HepG2 (cell line): ENCODE results near the gene NUP62. TPM values are rescaled to one million over a fixed set of nuclear protein-coding genes. Genes with fewer than 3 reads are reported as not detected.

Experiments used
- AGO1 ChIP-seq: fragments of 200-400 bp; formaldehyde crosslinking; IDR thresholded peaks from 2 replicates; pipeline ENCODE4 v1.6.1; 2017; ENCODE audit warnings: mild to moderate bottlenecking, low read depth, low read length, moderate library complexity; ENCODE audit not compliant: poor library complexity, severe bottlenecking
- AGO2 ChIP-seq: fragments of 200-400 bp; formaldehyde crosslinking; optimal IDR thresholded peaks from 2 replicates; pipeline ENCODE3; 2017; ENCODE audit warnings: mild to moderate bottlenecking, low read depth, low read length, moderate library complexity
- ATF7 ChIP-seq, 2 experiments: fragments of 450-650 bp in 1 of 2; sonication (generic) in 1 of 2; formaldehyde crosslinking in 1 of 2; IDR thresholded peaks; 2 replicates each; pipeline versions ENCODE4 v1.4.0 to v1.6.1; 2016 to 2020; ENCODE audit warnings: antibody characterized with exemption in 1 of 2, mild to moderate bottlenecking in 1 of 2, missing genetic modification reagents in 1 of 2
- CHD4 ChIP-seq: fragments of 200-600 bp; sonication (generic); IDR thresholded peaks from 2 replicates; pipeline ENCODE4 v1.7.0; 2017; ENCODE audit warnings: mild to moderate bottlenecking, low read length, borderline replicate concordance
- DBP ChIP-seq: sonication (generic); formaldehyde crosslinking; IDR thresholded peaks from 2 replicates; pipeline ENCODE4 v1.4.0; 2020; ENCODE audit warnings: missing genetic modification reagents; ENCODE audit errors: not compliant biosample characterization
- ERF ChIP-seq: IDR thresholded peaks from 2 replicates; pipeline ENCODE4 v1.6.1; 2018; ENCODE audit warnings: missing biosample characterization, missing genetic modification reagents
- GMEB2 ChIP-seq: IDR thresholded peaks from 2 replicates; pipeline ENCODE4 v1.6.1; 2016; ENCODE audit warnings: missing biosample characterization, missing genetic modification reagents, low read depth
- MAZ ChIP-seq, 2 experiments: sonication (generic) in 1 of 2; formaldehyde crosslinking in 1 of 2; IDR thresholded peaks; 2 replicates each; pipeline versions ENCODE4 v1.5.0 to v1.6.1; 2012 to 2020; ENCODE audit warnings: low read depth in 2 of 2, mild to moderate bottlenecking in 2 of 2, borderline replicate concordance in 1 of 2, improper control_type of control experiment in 1 of 2, low read length in 1 of 2, missing genetic modification reagents in 1 of 2, moderate library complexity in 1 of 2
- MTA1 ChIP-seq: sonication (generic); formaldehyde crosslinking; IDR thresholded peaks from 2 replicates; pipeline ENCODE4 v1.4.0; 2020; ENCODE audit warnings: missing genetic modification reagents, mild to moderate bottlenecking, borderline replicate concordance
- SP1 ChIP-seq, 2 experiments: fragments of 450-650 bp in 1 of 2; sonication (generic) in 1 of 2; formaldehyde crosslinking in 1 of 2; IDR thresholded peaks; 2 replicates each; pipeline versions ENCODE4 v1.4.0 to v1.6.1; 2016 to 2020; ENCODE audit warnings: missing genetic modification reagents in 1 of 2
- SUZ12 ChIP-seq: fragments of 150-350 bp; IDR thresholded peaks from 2 replicates; pipeline ENCODE4 v1.6.1; 2014; ENCODE audit warnings: low read depth, low read length
- TGIF2 ChIP-seq: IDR thresholded peaks from 2 replicates; pipeline ENCODE4 v1.6.1; 2016; ENCODE audit warnings: control low read depth, missing compliant biosample characterization
- ZBTB46 ChIP-seq: sonication (generic); formaldehyde crosslinking; IDR thresholded peaks from 2 replicates; pipeline ENCODE4 v1.4.0; 2020; ENCODE audit warnings: mild to moderate bottlenecking, missing genetic modification reagents, borderline replicate concordance
- ZEB1 ChIP-seq: IDR thresholded peaks from 2 replicates; pipeline ENCODE4 v1.6.1; 2012; ENCODE audit warnings: mild to moderate bottlenecking, low read depth, inconsistent platforms; ENCODE audit not compliant: insufficient replicate concordance
- ZFP82 ChIP-seq: sonication (generic); formaldehyde crosslinking; IDR thresholded peaks from 2 replicates; pipeline ENCODE4 v1.5.1; 2020; ENCODE audit warnings: mild to moderate bottlenecking, missing genetic modification reagents, borderline replicate concordance
- ZMAT3 ChIP-seq: sonication (generic); formaldehyde crosslinking; conservative IDR thresholded peaks from 2 replicates; pipeline ENCODE4 v1.7.0; 2021; ENCODE audit warnings: missing genetic modification reagents
- ZNF281 ChIP-seq: sonication (generic); formaldehyde crosslinking; IDR thresholded peaks from 2 replicates; pipeline ENCODE4 v1.4.0; 2020; ENCODE audit warnings: missing genetic modification reagents, borderline replicate concordance
- ZNF557 ChIP-seq: sonication (generic); formaldehyde crosslinking; IDR thresholded peaks from 2 replicates; pipeline ENCODE4 v1.4.0; 2020; ENCODE audit warnings: missing genetic modification reagents
- ZNF629 ChIP-seq: sonication (generic); formaldehyde crosslinking; conservative IDR thresholded peaks from 2 replicates; pipeline ENCODE4 v1.5.0; 2020; ENCODE audit warnings: missing genetic modification reagents
- polyA plus RNA-seq, 8 experiments: library from polyadenylated mRNA; depleted of rRNA in 3 of 8; stranded (reverse) in 7 of 8; unstranded in 1 of 8; fragments of >200 nt; fragmentation: Illumina TruSeq in 4 of 8; extraction: Trizol in 4 of 8; gene quantifications; 2 replicates each; pipeline versions ENCODE4 v1.2.1 to v1.2.3, GENCODE V29; 2011 to 2016; ENCODE audit warnings: low read depth in 4 of 8, missing spikeins in 1 of 8, mixed read lengths in 1 of 8; ENCODE audit not compliant: insufficient read depth in 1 of 8
- total RNA-seq, 5 experiments: library from RNA; depleted of rRNA; stranded (reverse); fragments of >200 nt; fragmentation: Illumina TruSeq; extraction: Trizol; gene quantifications; 2 replicates each; pipeline ENCODE4 v1.2.3, GENCODE V29; 2016; ENCODE audit warnings: low read depth in 1 of 5
- TF ChIP-seq, protein P1 (sequence below): sonication (generic); formaldehyde crosslinking; conservative IDR thresholded peaks from 2 replicates; pipeline ENCODE4 v1.4.0; 2020; ENCODE audit warnings: missing genetic modification reagents

The NUP62 gene
- total and polyA plus RNA-seq, 2 of the 13 experiments (the other 11 are each of a cell fraction or from before 2014, with no cell fraction given): 16.5 to 41.5 TPM

DNA sequence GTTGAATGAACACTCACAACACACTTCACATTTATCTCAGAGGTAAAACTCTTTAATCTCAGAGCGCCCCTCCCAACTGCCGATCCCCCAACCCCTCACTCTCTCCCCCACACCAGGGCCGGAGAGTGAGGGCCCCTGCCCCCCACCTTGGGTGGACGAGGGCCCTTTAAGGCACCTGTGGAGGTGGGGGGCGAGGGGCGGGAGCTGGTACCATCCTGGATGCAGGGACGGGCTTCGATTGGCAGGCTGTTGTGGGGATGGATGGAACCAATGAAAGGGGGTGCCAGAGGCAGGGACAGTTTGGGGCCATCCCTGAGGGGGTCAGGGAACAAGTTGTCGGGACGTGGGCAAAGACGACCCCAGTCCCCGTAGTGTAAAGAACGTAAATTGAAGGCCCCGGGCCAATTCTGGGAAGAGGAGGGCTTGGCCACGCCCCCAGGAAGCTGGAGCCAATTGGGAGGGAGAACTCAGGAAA lies 60.3 kb downstream of the NUP62 start (continued):
- TF ChIP-seq ZNF557 (CRISPR knock-in tag) (no peak), TGIF2 (CRISPR knock-in tag) (0 out of 2 replicates have a peak, but pooled peaks have one; percentile 41), CHD4 (no peak), ZMAT3 (no peak), ZNF629 (no peak), AGO2 (peak; percentile 69), ZNF281 (no peak), DBP (no peak), SUZ12 (no peak), MTA1 (CRISPR knock-in tag) (peak; percentile 38; the same call in 1 of the 2 replicates), MAZ (IDR thresholded peaks at IDR 0.05; ENCODE audit: borderline replicate concordance, low read depth, low read length) (peak; percentile 76; the same call in 1 of the 2 replicates), MAZ (CRISPR knock-in tag; IDR thresholded peaks at IDR 0.05; ENCODE audit: low read depth) (no peak), GMEB2 (CRISPR knock-in tag) (peak; percentile 8; the same call in 1 of the 2 replicates), ERF (CRISPR knock-in tag) (0 out of 2 replicates have a peak, but pooled peaks have one; percentile 8), ZEB1 (peak; percentile 72), AGO1 (peak; percentile 88), SP1 (IDR thresholded peaks at IDR 0.05) (no peak), SP1 (CRISPR knock-in tag; IDR thresholded peaks at IDR 0.05) (no peak; the same call in 1 of the 2 replicates), ZBTB46 (CRISPR knock-in tag) (peak; percentile 68; the same call in 1 of the 2 replicates), ATF7 (IDR thresholded peaks at IDR 0.05) (no peak), ATF7 (CRISPR knock-in tag; IDR thresholded peaks at IDR 0.05) (no peak), ZFP82 (CRISPR knock-in tag) (no peak)
- TF ChIP-seq, protein P1, sequence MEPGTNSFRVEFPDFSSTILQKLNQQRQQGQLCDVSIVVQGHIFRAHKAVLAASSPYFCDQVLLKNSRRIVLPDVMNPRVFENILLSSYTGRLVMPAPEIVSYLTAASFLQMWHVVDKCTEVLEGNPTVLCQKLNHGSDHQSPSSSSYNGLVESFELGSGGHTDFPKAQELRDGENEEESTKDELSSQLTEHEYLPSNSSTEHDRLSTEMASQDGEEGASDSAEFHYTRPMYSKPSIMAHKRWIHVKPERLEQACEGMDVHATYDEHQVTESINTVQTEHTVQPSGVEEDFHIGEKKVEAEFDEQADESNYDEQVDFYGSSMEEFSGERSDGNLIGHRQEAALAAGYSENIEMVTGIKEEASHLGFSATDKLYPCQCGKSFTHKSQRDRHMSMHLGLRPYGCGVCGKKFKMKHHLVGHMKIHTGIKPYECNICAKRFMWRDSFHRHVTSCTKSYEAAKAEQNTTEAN (CRISPR knock-in tag): no peak
